Measurements from ENCODE around the gene SLC27A2. TPM values are rescaled to one million over a fixed set of nuclear protein-coding genes. Genes with fewer than 3 reads are reported as not detected.
A peak's percentile ranks its signal among the peaks of the same experiment; 100 is the strongest.

Gene SLC27A2
- total and polyA plus RNA-seq, 2 experiments from 2014 or later = not detected

GRCh38 chr15:50246631-50247030 lies 64.6 kb downstream of the SLC27A2 start:
- H3K27me3 ChIP-seq (replicated peaks; ENCODE audit: insufficient read depth) = peaks cover 34% of the 10 kb centered on the region; the same call in 1 of the 2 replicates
- H3K36me3 ChIP-seq (ENCODE audit: low read depth) = no peaks in the 10 kb centered on the region
- H2AFZ ChIP-seq = no peak overlapping the region
- no peak overlapping the region for H3K4me2 ChIP-seq (ENCODE audit: unreplicated experiment)
- in situ Hi-C loops (cut with MboI) = no loop called here
- H3K9me3 ChIP-seq (ENCODE audit: low read depth) = no peaks in the 10 kb centered on the region
- DNase-seq = no peak
- H3K9ac ChIP-seq = no peak overlapping the region
- no peak overlapping the region for H3K27ac ChIP-seq
- no peaks in the 10 kb centered on the region for H4K20me1 ChIP-seq (ENCODE audit: insufficient read depth)
- WGBS, 2 experiments (ENCODE audit: low coverage in 1 of 2, low lambda C conversion rate in 2 of 2, missing lambda C conversion rate in 2 of 2) = 68 to 74% methylated on average over 2 of the region's 2 CpGs
- H3K4me3 ChIP-seq = no peak overlapping the region
- H3F3A ChIP-seq (ENCODE audit: insufficient read depth) = no peaks in the 10 kb centered on the region
- no peaks in the 10 kb centered on the region for H3K9me2 ChIP-seq (ENCODE audit: insufficient read depth)
- TF ChIP-seq EZH2phosphoT487 (IDR thresholded peaks at IDR 0.05; ENCODE audit: insufficient read depth, low read depth) (no peak), EZH2 (IDR thresholded peaks at IDR 0.05; ENCODE audit: insufficient read depth, poor library complexity, severe bottlenecking) (no peak)
- peaks cover 5% of the 10 kb centered on the region for H3K4me1 ChIP-seq (ENCODE audit: insufficient read depth)
- H3K79me2 ChIP-seq (ENCODE audit: insufficient read depth) = no peaks in the 10 kb centered on the region

GRCh38 chr15:50247819-50248655 lies 66.0 kb downstream of the SLC27A2 start:
- Histone ChIP-seq H3K9me2 (ENCODE audit: insufficient read depth) (no peaks in the 10 kb centered on the region), H3K27me3 (replicated peaks; ENCODE audit: insufficient read depth) (peaks cover 42% of the 10 kb centered on the region; the same call in 1 of the 2 replicates), H3K27ac (no peak overlapping the region), H3K36me3 (ENCODE audit: low read depth) (no peaks in the 10 kb centered on the region), H3K79me2 (ENCODE audit: insufficient read depth) (no peaks in the 10 kb centered on the region), H4K20me1 (ENCODE audit: insufficient read depth) (no peaks in the 10 kb centered on the region), H3K4me1 (ENCODE audit: insufficient read depth) (no peaks in the 10 kb centered on the region), H3K4me2 (ENCODE audit: unreplicated experiment) (no peak overlapping the region), H3F3A (ENCODE audit: insufficient read depth) (no peaks in the 10 kb centered on the region), H3K4me3 (no peak overlapping the region), H3K9ac (no peak overlapping the region), H2AFZ (no peak overlapping the region), H3K9me3 (ENCODE audit: low read depth) (no peaks in the 10 kb centered on the region)
- TF ChIP-seq EZH2 (IDR thresholded peaks at IDR 0.05; ENCODE audit: insufficient read depth, poor library complexity, severe bottlenecking) = no peak
- no peak for TF ChIP-seq EZH2phosphoT487 (IDR thresholded peaks at IDR 0.05; ENCODE audit: insufficient read depth, low read depth)
- 84 to 85% methylated on average over 14 of the region's 14 CpGs for WGBS, 2 experiments (ENCODE audit: low coverage in 1 of 2, low lambda C conversion rate in 2 of 2, missing lambda C conversion rate in 2 of 2)
- in situ Hi-C loops (cut with MboI) = no loop called here
- no peak for DNase-seq

- H2AFZ ChIP-seq = no peak overlapping the region
- no peak for TF ChIP-seq EZH2 (IDR thresholded peaks at IDR 0.05; ENCODE audit: insufficient read depth, poor library complexity, severe bottlenecking)
- no peaks in the 10 kb centered on the region for H3K9me2 ChIP-seq (ENCODE audit: insufficient read depth)
- no peak overlapping the region for H3K9ac ChIP-seq
- H3K27me3 ChIP-seq (replicated peaks; ENCODE audit: insufficient read depth) = peaks cover 42% of the 10 kb centered on the region; the same call in 1 of the 2 replicates
- peak; percentile 12 for DNase-seq
- H3K79me2 ChIP-seq (ENCODE audit: insufficient read depth) = no peaks in the 10 kb centered on the region
- H3K4me1 ChIP-seq (ENCODE audit: insufficient read depth) = no peaks in the 10 kb centered on the region
- no peak overlapping the region for H3K27ac ChIP-seq
- H3K4me3 ChIP-seq = no peak overlapping the region
- WGBS, 2 experiments (ENCODE audit: low coverage in 1 of 2, low lambda C conversion rate in 2 of 2, missing lambda C conversion rate in 2 of 2) = 35 to 57% methylated on average over 4 of the region's 4 CpGs
- H3K4me2 ChIP-seq (ENCODE audit: unreplicated experiment) = no peak overlapping the region
- no peaks in the 10 kb centered on the region for H3F3A ChIP-seq (ENCODE audit: insufficient read depth)
- H3K36me3 ChIP-seq (ENCODE audit: low read depth) = no peaks in the 10 kb centered on the region
- H4K20me1 ChIP-seq (ENCODE audit: insufficient read depth) = no peaks in the 10 kb centered on the region
- in situ Hi-C loops (cut with MboI) = no loop called here
- H3K9me3 ChIP-seq (ENCODE audit: low read depth) = no peaks in the 10 kb centered on the region
Measured at GRCh38 chr15:50248994-50249582, 67.1 kb downstream of the SLC27A2 start.

- H3K27me3 ChIP-seq (replicated peaks; ENCODE audit: insufficient read depth) = peaks cover 42% of the 10 kb centered on the region; the same call in 1 of the 2 replicates
- H3K36me3 ChIP-seq (ENCODE audit: low read depth) = no peaks in the 10 kb centered on the region
- TF ChIP-seq EZH2phosphoT487 (IDR thresholded peaks at IDR 0.05; ENCODE audit: insufficient read depth, low read depth) = no peak
- no peak for TF ChIP-seq EZH2 (IDR thresholded peaks at IDR 0.05; ENCODE audit: insufficient read depth, poor library complexity, severe bottlenecking)
- H3K4me3 ChIP-seq = no peak overlapping the region
- H3K9ac ChIP-seq = no peak overlapping the region
- no peak for DNase-seq
- H3K79me2 ChIP-seq (ENCODE audit: insufficient read depth) = no peaks in the 10 kb centered on the region
- H3K4me1 ChIP-seq (ENCODE audit: insufficient read depth) = no peaks in the 10 kb centered on the region
- 35 to 48% methylated on average over 2 of the region's 2 CpGs for WGBS, 2 experiments (ENCODE audit: low coverage in 1 of 2, low lambda C conversion rate in 2 of 2, missing lambda C conversion rate in 2 of 2)
- in situ Hi-C loops (cut with MboI) = no loop called here
- H3K9me3 ChIP-seq (ENCODE audit: low read depth) = no peaks in the 10 kb centered on the region
- H3F3A ChIP-seq (ENCODE audit: insufficient read depth) = no peaks in the 10 kb centered on the region
- H2AFZ ChIP-seq = no peak overlapping the region
- no peaks in the 10 kb centered on the region for H3K9me2 ChIP-seq (ENCODE audit: insufficient read depth)
- H3K27ac ChIP-seq = no peak overlapping the region
- H4K20me1 ChIP-seq (ENCODE audit: insufficient read depth) = no peaks in the 10 kb centered on the region
- H3K4me2 ChIP-seq (ENCODE audit: unreplicated experiment) = no peak overlapping the region
Measured at GRCh38 chr15:50249704-50250103, 67.7 kb downstream of the SLC27A2 start.
